HG03442 (cell line): ENCODE results near the gene IL20RA.
A peak's percentile ranks its signal among the peaks of the same experiment; 100 is the strongest.

Experiments used
- ATAC-seq: cut with Tn5 transposase; IDR thresholded peaks from one replicate; pipeline ENCODE4 v1.9.1; 2021; ENCODE audit warnings: mild to moderate bottlenecking, moderate library complexity; ENCODE audit not compliant: unreplicated experiment

The IL20RA gene

GRCh38 chr6:137045222-137045789, 541 bp upstream of the IL20RA start:
- no peak for ATAC-seq

GRCh38 chr6:137043710-137044365, 927 bp downstream of the IL20RA start:
- ATAC-seq = no peak

GRCh38 chr6:137040393-137040792, 4.4 kb downstream of the IL20RA start:
- ATAC-seq = no peak

- no peak for ATAC-seq
Measured at GRCh38 chr6:137039010-137039409, 5.8 kb downstream of the IL20RA start.

- ATAC-seq = no peak
Measured at GRCh38 chr6:137036566-137037300, 8.0 kb downstream of the IL20RA start.

GRCh38 chr6:137033828-137034227, 10.9 kb downstream of the IL20RA start:
- peak; percentile 99 for ATAC-seq

- ATAC-seq = no peak
Measured at GRCh38 chr6:137031122-137031521, 13.6 kb downstream of the IL20RA start.

GRCh38 chr6:137028912-137029311, 15.9 kb downstream of the IL20RA start:
- ATAC-seq = no peak

GRCh38 chr6:137025786-137026730, 18.7 kb downstream of the IL20RA start:
- no peak for ATAC-seq

GRCh38 chr6:137024237-137024990, 20.4 kb downstream of the IL20RA start:
- no peak for ATAC-seq

- ATAC-seq = no peak
Measured at GRCh38 chr6:137020776-137021175, 24.0 kb downstream of the IL20RA start.

- no peak for ATAC-seq
Measured at GRCh38 chr6:137019476-137020272, 25.1 kb downstream of the IL20RA start.

- ATAC-seq = no peak
Measured at GRCh38 chr6:137017081-137017480, 27.7 kb downstream of the IL20RA start.

GRCh38 chr6:137016356-137016755, 28.4 kb downstream of the IL20RA start:
- ATAC-seq = no peak

GRCh38 chr6:137015943-137016342, 28.8 kb downstream of the IL20RA start:
- ATAC-seq = no peak

GRCh38 chr6:137013738-137014602, 30.8 kb downstream of the IL20RA start:
- no peak for ATAC-seq

GRCh38 chr6:137013031-137013430, 31.7 kb downstream of the IL20RA start:
- ATAC-seq = no peak

- no peak for ATAC-seq
Measured at GRCh38 chr6:137011406-137011805, 33.4 kb downstream of the IL20RA start.
